ENCODE measurements around the gene PLPPR3. TPM values are rescaled to one million over a fixed set of nuclear protein-coding genes. Genes with fewer than 3 reads are reported as not detected.

Gene PLPPR3
- total RNA-seq, 1 experiment from 2014 or later: 63.7 TPM

GRCh38 chr19:782878-783668 is 38.7 kb downstream of the PLPPR3 start:
- Histone ChIP-seq H3K27me3 (ENCODE audit: control insufficient read depth, insufficient read depth, low read length) (no peaks in the 10 kb centered on the region), H3K4me3 (ENCODE audit: low read depth in 2 of 2, low read length in 2 of 2) (peak overlapping the region; percentile 38 to 63), H3K36me3 (ENCODE audit: control insufficient read depth, insufficient read depth, low read length) (no peaks in the 10 kb centered on the region), H3K9me3 (ENCODE audit: control insufficient read depth, insufficient read depth, low read depth, low read length) (no peaks in the 10 kb centered on the region), H3K4me1 (ENCODE audit: control insufficient read depth, insufficient read depth, low read length) (peaks cover 17% of the 10 kb centered on the region), H3K27ac (ENCODE audit: low read length) (peak overlapping the region; percentile 89)
- TSS peak; percentile 93 for BruUV-seq (replicated peaks)
- in situ Hi-C loops (cut with HindIII; ENCODE audit: low pct_unique_long_range_greater_than_20kb, low sequenced_read_pairs) (no loop called here), intact Hi-C loops (cut with micrococcal nuclease; ENCODE audit: unreplicated experiment) (no loop called here)
- peak; percentile 24; the same call in 1 of the 2 replicates for ATAC-seq
- no peak for DNase-seq (ENCODE audit: low read depth, low spot score)
- ChIA-PET CTCF (no interaction called here), POLR2A (interaction anchor here (0.6 kb wide), 1 partner anchor 12 kb away, joined by 3 read pairs; no protein-coding TSS in a partner anchor)
- TF ChIP-seq POLR2AphosphoS5 (IDR thresholded peaks at IDR 0.05; ENCODE audit: low read depth, low read length): peak; percentile 27; the same call in 1 of the 2 replicates
- TF ChIP-seq, protein P1, sequence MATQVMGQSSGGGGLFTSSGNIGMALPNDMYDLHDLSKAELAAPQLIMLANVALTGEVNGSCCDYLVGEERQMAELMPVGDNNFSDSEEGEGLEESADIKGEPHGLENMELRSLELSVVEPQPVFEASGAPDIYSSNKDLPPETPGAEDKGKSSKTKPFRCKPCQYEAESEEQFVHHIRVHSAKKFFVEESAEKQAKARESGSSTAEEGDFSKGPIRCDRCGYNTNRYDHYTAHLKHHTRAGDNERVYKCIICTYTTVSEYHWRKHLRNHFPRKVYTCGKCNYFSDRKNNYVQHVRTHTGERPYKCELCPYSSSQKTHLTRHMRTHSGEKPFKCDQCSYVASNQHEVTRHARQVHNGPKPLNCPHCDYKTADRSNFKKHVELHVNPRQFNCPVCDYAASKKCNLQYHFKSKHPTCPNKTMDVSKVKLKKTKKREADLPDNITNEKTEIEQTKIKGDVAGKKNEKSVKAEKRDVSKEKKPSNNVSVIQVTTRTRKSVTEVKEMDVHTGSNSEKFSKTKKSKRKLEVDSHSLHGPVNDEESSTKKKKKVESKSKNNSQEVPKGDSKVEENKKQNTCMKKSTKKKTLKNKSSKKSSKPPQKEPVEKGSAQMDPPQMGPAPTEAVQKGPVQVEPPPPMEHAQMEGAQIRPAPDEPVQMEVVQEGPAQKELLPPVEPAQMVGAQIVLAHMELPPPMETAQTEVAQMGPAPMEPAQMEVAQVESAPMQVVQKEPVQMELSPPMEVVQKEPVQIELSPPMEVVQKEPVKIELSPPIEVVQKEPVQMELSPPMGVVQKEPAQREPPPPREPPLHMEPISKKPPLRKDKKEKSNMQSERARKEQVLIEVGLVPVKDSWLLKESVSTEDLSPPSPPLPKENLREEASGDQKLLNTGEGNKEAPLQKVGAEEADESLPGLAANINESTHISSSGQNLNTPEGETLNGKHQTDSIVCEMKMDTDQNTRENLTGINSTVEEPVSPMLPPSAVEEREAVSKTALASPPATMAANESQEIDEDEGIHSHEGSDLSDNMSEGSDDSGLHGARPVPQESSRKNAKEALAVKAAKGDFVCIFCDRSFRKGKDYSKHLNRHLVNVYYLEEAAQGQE (IDR thresholded peaks at IDR 0.05; ENCODE audit: insufficient read depth in 1 of 2, low read depth in 2 of 2, low read length in 1 of 2): no peak

DNA sequence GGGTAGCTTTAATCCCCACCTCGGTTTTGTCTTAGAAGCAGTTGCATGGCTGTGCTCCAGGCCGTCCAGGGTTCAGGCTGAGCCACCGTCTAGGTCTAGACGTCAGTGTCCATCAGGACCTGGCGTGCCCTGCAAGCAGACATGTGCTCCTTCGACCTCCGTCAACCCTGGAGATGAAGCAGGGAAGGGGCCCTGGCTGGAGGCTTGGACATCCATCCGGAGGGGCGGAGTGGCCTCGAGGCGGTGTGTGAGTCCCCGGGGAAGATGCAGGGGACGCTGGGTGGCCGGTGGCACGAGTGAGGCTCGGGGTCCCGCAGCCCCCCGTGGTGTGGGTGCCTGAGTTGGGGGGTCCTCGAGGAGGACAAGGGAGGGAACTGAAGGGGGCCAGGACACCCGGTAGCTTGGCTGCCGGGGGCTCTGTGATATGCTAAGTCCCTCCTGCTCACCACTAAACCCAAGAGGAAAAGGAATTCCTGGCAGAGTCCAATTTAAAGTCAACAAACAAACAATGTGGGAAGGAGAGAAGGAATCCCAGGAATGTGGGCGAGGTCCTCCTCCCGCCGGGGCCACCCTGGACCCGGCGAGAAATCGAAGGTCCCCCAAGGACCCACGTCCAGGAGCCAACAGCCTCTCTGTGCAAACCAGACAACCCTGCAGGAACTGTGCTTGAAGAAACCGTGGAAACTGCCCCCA is 39.4 kb downstream of the PLPPR3 start:
- ChIA-PET CTCF (no interaction called here), POLR2A (no interaction called here)
- TF ChIP-seq SIN3A (IDR thresholded peaks at IDR 0.05; ENCODE audit: borderline replicate concordance, insufficient read depth, low read depth, low read length): no peak
- TF ChIP-seq POLR2AphosphoS5 (IDR thresholded peaks at IDR 0.05; ENCODE audit: low read depth, low read length): peak; percentile 47; the same call in 1 of the 2 replicates
- peak; percentile 78 for ATAC-seq
- in situ Hi-C loops (cut with HindIII; ENCODE audit: low pct_unique_long_range_greater_than_20kb, low sequenced_read_pairs): no loop called here
- H3K4me1 ChIP-seq (ENCODE audit: control insufficient read depth, insufficient read depth, low read length): peaks cover 13% of the 10 kb centered on the region
- H3K4me3 ChIP-seq (ENCODE audit: low read depth in 2 of 2, low read length in 2 of 2): peak overlapping the region; percentile 38 to 63
- intact Hi-C loops (cut with micrococcal nuclease; ENCODE audit: unreplicated experiment): no loop called here
- H3K27ac ChIP-seq (ENCODE audit: low read length): peak overlapping the region; percentile 89
- H3K9me3 ChIP-seq (ENCODE audit: control insufficient read depth, insufficient read depth, low read depth, low read length): no peaks in the 10 kb centered on the region
- no peaks in the 10 kb centered on the region for H3K27me3 ChIP-seq (ENCODE audit: control insufficient read depth, insufficient read depth, low read length)
- no peak for DNase-seq (ENCODE audit: low read depth, low spot score)
- no peaks in the 10 kb centered on the region for H3K36me3 ChIP-seq (ENCODE audit: control insufficient read depth, insufficient read depth, low read length)
- no TSS peak for BruUV-seq (replicated peaks)

DNA sequence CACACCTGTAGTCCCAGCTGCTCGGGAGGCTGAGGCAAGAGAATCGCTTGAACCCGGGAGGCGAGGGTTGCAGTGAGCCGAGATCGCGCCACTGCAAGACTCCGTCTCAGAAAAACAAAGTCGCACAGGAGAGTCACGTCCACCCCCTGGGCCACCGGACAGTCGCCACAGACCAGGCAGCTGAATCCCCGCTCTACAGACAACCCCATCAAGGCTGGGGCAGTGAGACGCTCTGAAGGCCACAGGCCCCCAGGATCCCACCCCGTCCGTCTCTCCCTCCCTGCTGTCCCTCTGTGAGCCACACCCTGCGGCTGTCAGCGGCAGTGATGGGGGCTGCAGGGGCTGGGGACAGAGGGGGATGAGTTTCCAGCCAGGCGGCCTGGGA is 40.0 kb downstream of the PLPPR3 start:
- Histone ChIP-seq H3K27me3 (ENCODE audit: control insufficient read depth, insufficient read depth, low read length) (no peaks in the 10 kb centered on the region), H3K36me3 (ENCODE audit: control insufficient read depth, insufficient read depth, low read length) (no peaks in the 10 kb centered on the region), H3K4me3 (ENCODE audit: low read depth in 2 of 2, low read length in 2 of 2) (peak overlapping the region; percentile 38 to 63), H3K27ac (ENCODE audit: low read length) (peak overlapping the region; percentile 89), H3K9me3 (ENCODE audit: control insufficient read depth, insufficient read depth, low read depth, low read length) (no peaks in the 10 kb centered on the region), H3K4me1 (ENCODE audit: control insufficient read depth, insufficient read depth, low read length) (peaks cover 13% of the 10 kb centered on the region)
- BruUV-seq (replicated peaks): no TSS peak
- TF ChIP-seq POLR2AphosphoS5 (IDR thresholded peaks at IDR 0.05; ENCODE audit: low read depth, low read length) (no peak), CTCF (IDR thresholded peaks at IDR 0.05) (no peak), TCF7L2 (IDR thresholded peaks at IDR 0.05; ENCODE audit: low read depth, low read length) (no peak), SIN3A (IDR thresholded peaks at IDR 0.05; ENCODE audit: borderline replicate concordance, insufficient read depth, low read depth, low read length) (no peak)
- TF ChIP-seq, protein P1 (IDR thresholded peaks at IDR 0.05; ENCODE audit: insufficient read depth in 1 of 2, low read depth in 2 of 2, low read length in 1 of 2): no peak
- DNase-seq (ENCODE audit: low read depth, low spot score) (no peak), ATAC-seq (no peak; the same call in 1 of the 2 replicates)
- in situ Hi-C loops (cut with HindIII; ENCODE audit: low pct_unique_long_range_greater_than_20kb, low sequenced_read_pairs) (no loop called here), intact Hi-C loops (cut with micrococcal nuclease; ENCODE audit: unreplicated experiment) (no loop called here)
- CTCF ChIA-PET: no interaction called here
- POLR2A ChIA-PET: no interaction called here
